Activated CD4-positive, CD25-positive, alpha-beta regulatory T cell (primary cell): Measurements from ENCODE around the gene LRBA.
"Not testable (repeated sequence)": the region's sequence is repeated elsewhere in the genome, so short reads cannot be mapped to it uniquely, and the experiment has no call there.

Source experiments
- DNase-seq, 4 experiments: peaks; one replicate each; lab custom pipeline; 2025; lab: John Stamatoyannopoulos, UW

Gene LRBA

GRCh38 chr4:150668824-150669223, 346.3 kb downstream of the LRBA start:
- no peak for DNase-seq

GRCh38 chr4:150664935-150665334, 350.1 kb downstream of the LRBA start:
- no peak for DNase-seq

GRCh38 chr4:150662686-150663085, 352.4 kb downstream of the LRBA start:
- no peak for DNase-seq

GRCh38 chr4:150661551-150661950, 353.5 kb downstream of the LRBA start:
- not testable (repeated sequence) for DNase-seq

DNA sequence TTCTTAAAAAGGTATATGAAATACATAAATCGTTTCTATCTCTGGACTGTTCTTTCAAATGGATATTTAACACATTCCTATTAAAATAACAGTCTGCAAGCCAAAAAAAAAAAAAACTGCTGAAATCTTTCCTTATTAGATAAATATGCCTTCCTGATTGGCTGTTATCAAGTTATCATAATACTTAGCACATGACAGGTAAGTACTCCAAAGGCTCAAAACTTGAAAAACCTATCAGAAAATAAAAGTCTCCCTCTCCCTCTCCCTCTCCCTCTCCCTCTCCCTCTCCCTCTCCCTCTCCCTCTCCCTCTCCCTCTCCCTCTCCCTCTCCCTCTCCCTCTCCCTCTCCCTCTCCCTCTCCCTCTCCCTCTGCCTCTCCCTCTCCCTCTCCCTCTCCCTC, 356.8 kb downstream of the LRBA start:
- DNase-seq: not testable (repeated sequence)

DNA sequence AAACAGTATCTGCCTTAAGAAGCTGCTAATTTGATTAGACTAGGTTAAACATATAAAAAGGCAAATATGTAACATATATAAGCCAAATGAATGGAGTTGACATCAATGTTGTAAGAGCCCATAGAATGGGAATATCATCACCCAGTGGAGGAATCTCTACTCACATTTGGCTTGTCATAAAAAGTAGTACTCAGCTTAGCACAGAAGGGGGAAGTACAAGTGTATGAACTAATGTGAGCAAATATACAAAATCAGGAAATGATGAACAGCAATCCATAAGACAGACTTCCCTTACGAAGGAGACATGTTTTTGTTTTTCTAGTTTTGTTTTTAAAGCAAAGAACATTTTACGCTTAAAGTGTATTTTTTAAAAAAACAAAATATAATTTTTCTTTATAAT, 358.2 kb downstream of the LRBA start:
- DNase-seq: no peak

DNA sequence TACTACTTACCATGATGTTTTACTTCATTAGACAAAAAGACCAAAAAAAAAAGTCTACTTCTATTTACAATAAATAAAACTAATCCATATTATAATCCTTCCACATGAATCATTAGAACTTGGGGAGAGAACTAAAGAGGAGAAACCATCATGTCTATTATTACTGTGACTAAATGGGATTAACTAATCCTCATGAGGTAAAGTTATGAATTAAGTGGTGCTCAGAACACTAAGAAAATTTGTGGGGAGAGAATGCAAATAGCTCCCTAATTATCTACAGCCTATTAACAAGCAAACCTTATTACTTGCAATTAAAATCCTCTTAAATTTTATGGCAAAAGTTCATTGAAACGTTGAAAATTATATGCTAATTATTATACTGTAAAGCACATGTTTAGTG, 364.3 kb downstream of the LRBA start:
- no peak for DNase-seq

DNA sequence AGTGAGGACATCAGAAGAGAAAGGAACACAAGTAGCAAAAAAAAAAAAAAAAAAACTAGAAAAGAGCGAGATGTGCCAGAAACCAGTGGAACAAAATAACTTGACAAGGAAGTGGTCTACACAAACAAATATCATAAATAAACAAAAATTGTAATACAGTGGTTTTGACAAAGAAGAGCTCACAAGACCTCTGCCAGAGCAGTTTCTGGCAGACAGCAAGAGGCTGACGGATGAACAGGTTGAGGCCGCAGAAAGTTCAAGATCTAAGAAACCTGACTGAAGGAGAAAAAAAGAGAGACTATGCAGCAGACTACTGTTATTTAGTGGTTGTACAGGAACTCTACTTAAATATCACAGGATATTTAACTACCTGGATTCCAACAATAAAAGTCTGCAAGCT, 367.0 kb downstream of the LRBA start:
- no peak for DNase-seq

DNA sequence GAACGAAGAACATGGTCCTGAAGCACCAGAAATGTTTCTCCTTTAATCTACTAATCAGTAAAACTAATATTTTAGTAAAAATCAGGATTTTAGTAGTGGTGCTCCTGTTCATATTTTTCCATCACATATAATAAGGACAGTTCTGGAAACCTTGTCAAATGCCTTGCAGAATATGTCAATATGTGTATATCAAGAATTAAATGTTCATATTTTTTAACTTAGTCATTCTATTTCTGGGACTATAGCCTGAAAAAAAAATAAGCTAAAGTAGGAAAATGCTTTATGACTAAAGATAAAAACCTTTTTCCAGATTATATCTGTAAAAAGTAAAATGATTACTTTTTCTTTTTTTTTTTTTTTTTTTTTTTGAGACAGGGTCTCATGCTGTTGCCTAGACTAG, 368.1 kb downstream of the LRBA start:
- DNase-seq: no peak

- no peak for DNase-seq
Measured at GRCh38 chr4:150641612-150642011, 373.5 kb downstream of the LRBA start.

- no peak for DNase-seq
Measured at GRCh38 chr4:150632639-150633038, 382.4 kb downstream of the LRBA start.

- DNase-seq: no peak
Measured at GRCh38 chr4:150628073-150628472, 387.0 kb downstream of the LRBA start.

GRCh38 chr4:150625033-150625432, 390.1 kb downstream of the LRBA start:
- DNase-seq: no peak

DNA sequence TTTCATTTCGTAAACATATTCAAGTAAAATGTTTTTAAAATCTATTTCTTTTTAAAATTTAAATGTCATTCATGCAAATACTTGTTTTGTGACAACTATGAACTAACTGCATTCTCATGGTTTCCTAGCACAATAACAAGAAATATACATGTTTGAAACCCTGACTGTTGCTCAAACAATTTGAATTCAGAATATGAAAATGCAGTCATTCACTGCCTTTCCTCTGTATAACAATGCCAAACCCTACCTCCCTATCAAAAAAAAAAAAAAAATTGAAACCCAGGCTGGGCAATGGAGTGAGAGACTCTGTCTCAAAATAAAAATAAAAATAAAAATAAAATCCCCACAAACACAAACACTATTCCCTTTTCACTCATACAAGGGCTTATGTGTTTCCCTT, 391.0 kb downstream of the LRBA start:
- no peak for DNase-seq

- DNase-seq: no peak
Measured at GRCh38 chr4:150619042-150619441, 396.0 kb downstream of the LRBA start.

DNA sequence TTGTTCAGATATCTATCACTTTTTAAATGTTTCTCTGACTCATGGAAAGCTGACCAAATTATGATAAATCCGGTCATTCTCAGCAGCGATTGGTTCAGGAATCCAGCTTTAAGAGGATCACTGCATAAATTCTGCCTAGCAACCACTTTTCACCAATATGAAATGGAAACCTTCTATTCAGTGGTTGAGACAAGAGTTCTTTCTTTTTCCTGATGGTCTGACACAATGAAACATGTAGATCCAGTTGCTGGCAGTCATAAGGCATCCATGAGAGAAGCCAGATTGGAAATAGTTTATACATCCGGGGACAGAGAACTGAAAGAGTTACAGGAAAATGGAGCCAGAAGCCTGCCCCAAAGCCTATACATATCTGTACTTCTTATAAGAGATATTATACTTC, 406.0 kb downstream of the LRBA start:
- DNase-seq: no peak

GRCh38 chr4:150600812-150601445, 414.2 kb downstream of the LRBA start:
- DNase-seq: no peak

DNA sequence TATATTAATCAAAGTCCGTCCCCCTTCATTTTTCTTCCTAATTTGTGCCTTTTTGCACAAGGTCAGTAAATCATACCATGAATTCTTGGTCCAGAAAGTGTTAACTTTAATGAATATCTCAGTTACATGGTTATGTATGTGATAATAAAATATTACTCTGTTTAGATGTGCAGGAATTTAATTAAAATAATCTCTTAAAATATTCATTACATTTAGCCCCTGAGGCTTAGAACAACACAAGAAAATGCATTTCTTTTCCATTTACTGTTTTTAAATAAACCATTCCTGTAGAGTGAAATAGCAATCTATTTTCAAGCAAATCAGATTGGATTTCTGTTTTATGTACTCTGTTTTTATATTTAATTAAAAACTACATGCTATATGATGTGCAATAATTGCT, 415.5 kb downstream of the LRBA start:
- no peak for DNase-seq

- DNase-seq: no peak
Measured at GRCh38 chr4:150598909-150599308, 416.2 kb downstream of the LRBA start.

DNA sequence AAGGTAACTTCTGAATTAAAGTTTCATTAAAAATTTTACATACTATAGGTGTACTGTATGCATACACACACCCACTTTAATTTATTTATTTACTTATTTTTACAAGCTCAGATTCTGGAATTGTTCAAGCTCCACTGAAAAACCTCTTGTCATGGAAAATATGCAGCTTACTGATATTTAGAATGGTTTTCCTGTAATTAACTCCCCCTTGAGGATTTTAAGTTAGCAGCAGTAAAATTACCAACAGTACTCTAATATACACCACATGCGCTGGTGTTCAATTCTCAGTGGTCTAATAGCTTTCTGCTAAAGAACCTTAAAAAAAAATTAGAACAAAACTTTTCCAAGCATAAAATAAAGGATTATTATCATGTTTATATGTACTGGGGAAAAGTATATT, 421.1 kb downstream of the LRBA start:
- no peak for DNase-seq

DNA sequence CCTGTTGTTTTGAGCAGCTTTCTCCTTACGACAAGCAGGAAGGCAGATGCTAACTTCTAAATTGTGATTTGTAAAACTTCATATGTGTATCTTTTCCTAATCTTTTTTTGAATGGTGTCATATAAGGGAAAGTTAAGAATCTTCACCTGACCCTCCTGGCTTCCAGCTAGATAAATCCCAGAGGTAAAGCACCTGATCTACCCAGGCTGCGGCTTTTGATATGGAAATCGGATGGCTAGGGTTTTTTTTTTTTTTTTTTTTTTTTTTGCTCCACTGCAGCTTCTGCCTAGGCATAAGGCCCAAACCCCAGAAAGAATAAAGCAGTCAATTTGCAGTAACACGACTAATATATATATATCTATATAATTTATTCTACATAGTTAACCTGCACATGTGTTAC, 423.2 kb downstream of the LRBA start:
- no peak for DNase-seq

DNA sequence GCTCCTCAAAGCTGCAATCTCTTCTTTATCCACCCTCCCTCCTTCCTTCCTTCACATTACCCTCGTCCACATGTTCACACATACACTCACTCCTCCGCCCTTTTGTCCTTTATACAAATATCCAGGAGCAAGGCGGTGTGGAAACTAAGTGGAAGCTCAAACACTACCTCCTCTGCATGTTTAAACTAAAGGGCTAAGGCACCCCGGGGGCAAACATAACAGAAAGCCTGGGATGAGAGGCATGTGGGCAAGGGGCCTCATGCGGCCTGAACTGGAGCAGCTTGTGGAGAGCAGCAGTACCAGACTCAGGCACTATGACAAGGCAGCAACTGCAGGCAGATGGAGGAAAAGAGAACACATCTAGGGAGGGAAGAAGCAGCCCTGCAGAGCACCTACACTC, 423.7 kb downstream of the LRBA start:
- DNase-seq: no peak

DNA sequence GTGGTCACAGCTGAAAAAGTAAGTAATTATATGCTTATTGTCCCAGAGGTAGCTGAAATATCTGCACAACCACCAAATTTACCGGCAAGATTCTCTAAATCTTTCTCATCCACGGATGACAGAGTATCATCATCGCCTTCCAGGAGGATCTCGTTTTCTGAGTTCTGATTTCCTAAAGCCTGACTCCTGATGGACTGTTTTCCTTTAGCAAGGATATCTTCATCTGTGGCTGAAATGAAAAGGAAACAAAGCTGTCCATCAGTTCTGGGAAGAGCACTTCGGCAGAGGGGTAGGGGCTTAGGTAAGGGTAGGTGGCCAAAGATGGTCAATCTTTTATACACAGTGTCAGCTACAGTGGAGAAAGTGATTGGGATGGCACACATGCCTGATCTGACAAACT, 424.5 kb downstream of the LRBA start:
- DNase-seq: no peak

- no peak for DNase-seq
Measured at GRCh38 chr4:150589157-150589556, 425.9 kb downstream of the LRBA start.

DNA sequence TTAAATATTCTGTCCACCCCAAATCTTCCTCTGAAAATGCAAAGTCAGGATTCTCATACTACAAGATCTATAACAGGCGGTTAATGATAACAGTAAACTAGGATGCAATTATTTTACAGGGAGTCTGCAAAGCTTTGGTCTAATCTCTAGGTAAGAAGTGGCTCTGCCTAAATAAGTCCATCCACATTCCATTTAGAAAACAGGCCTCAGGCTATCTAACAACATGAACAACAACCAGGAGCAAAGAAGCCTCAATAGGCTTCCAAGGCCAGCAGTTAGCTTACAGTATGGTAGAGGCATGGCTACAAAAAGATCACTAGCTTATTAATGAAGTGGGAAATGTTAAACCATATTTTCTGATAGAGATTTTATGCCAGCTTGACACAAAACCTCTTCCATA, 426.8 kb downstream of the LRBA start:
- no peak for DNase-seq
